Prostate gland (tissue), 2 donors: ENCODE measurements around the gene CERCAM.

Source experiments
- POLR2A ChIP-seq: fragments of 450-650 bp; IDR thresholded peaks from one replicate; pipeline ENCODE4 v1.6.1; 2016; ENCODE audit warnings: antibody characterized with exemption, mild to moderate bottlenecking
- TF ChIP-seq, protein P1 (sequence below), 4 experiments: fragments of 200-600 bp in 2 of 4; fragments of 450-650 bp in 2 of 4; sonication (generic) in 2 of 4; IDR thresholded peaks; 1 replicate in 3 of 4; 2 replicates in 1 of 4; pipeline ENCODE4 v1.5.1; 2016 to 2019; ENCODE audit warnings: antibody characterized with exemption in 4 of 4, mild to moderate bottlenecking in 2 of 4, moderate library complexity in 2 of 4

DNA sequence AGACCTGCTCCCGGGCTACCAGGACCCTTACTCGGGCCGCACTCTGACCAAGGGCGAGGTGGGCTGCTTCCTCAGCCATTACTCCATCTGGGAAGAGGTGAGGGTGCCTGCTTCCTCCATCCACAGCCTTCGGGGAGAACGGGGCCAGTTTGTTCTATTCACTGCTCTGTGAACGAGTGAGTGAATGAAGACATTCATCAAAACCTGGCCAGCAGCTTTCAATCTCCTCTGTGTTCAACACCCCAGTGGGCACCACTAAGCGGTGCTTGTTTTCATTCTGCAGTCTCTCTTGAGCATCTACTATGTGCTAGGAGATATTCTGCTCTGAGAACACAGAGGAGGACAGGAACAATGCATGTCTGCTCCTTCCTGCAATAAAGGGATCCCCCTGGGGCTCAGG, 10.6 kb downstream of the CERCAM start:
- TF ChIP-seq, protein P1, sequence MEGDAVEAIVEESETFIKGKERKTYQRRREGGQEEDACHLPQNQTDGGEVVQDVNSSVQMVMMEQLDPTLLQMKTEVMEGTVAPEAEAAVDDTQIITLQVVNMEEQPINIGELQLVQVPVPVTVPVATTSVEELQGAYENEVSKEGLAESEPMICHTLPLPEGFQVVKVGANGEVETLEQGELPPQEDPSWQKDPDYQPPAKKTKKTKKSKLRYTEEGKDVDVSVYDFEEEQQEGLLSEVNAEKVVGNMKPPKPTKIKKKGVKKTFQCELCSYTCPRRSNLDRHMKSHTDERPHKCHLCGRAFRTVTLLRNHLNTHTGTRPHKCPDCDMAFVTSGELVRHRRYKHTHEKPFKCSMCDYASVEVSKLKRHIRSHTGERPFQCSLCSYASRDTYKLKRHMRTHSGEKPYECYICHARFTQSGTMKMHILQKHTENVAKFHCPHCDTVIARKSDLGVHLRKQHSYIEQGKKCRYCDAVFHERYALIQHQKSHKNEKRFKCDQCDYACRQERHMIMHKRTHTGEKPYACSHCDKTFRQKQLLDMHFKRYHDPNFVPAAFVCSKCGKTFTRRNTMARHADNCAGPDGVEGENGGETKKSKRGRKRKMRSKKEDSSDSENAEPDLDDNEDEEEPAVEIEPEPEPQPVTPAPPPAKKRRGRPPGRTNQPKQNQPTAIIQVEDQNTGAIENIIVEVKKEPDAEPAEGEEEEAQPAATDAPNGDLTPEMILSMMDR (IDR thresholded peaks at IDR 0.05) = no peak
- TF ChIP-seq POLR2A = no peak
